IMR-90 (cell line): ENCODE data around the gene PTGR3. TPM values are rescaled to one million over a fixed set of nuclear protein-coding genes. Genes with fewer than 3 reads are reported as not detected.
A peak's percentile ranks its signal among the peaks of the same experiment; 100 is the strongest.

Experiments
- ATAC-seq: fragments of 200-7000 bp; cut with Tn5 transposase; 2 replicates; pipeline ENCODE4 v1.9.1; 2020; ENCODE audit warnings: low read depth, mild to moderate bottlenecking, moderate library complexity
- BruUV-seq: library from RNA; stranded (reverse); fragments of 400-500 nt; replicated peaks from 2 replicates; lab custom pipeline; 2021; lab: Mats Ljungman, UMichigan
- CTCF ChIA-PET: fragments of 300-600 bp; formaldehyde crosslinking; extraction: SDS; loops from one replicate; lab custom pipeline; 2021; ENCODE audit warnings: antibody characterized with exemption; lab: Yijun Ruan, JAX
- POLR2A ChIA-PET: fragments of 300-600 bp; sonication (Branson Sonifier 250); formaldehyde crosslinking; loops from one replicate; lab custom pipeline; 2022; ENCODE audit warnings: antibody characterized with exemption; ENCODE audit not compliant: unreplicated experiment; lab: Charles Lee
- DNase-seq: peaks from one replicate; pipeline ENCODE4 v3.0.0; 2013
- H2AFZ ChIP-seq: replicated peaks from 2 replicates; pipeline ENCODE3; 2013; ENCODE audit warnings: low read length, mild to moderate bottlenecking; ENCODE audit not compliant: poor library complexity
- H2AK5ac ChIP-seq: 2 replicates; pipeline ENCODE4 v1.6.1; 2013; ENCODE audit warnings: low read depth, low read length, inconsistent platforms
- H2AK9ac ChIP-seq: replicated peaks from 2 replicates; pipeline ENCODE3; 2013; ENCODE audit warnings: mild to moderate bottlenecking, low read depth, low read length, moderate library complexity; ENCODE audit not compliant: poor library complexity
- H2BK120ac ChIP-seq: 2 replicates; pipeline ENCODE4 v1.6.1; 2013; ENCODE audit warnings: low read depth, low read length, inconsistent platforms
- H2BK15ac ChIP-seq: 3 replicates; pipeline ENCODE4 v1.6.1; 2013; ENCODE audit warnings: low read depth, low read length, inconsistent platforms
- H2BK20ac ChIP-seq: 2 replicates; pipeline ENCODE4 v1.6.1; 2013; ENCODE audit warnings: low read depth, mild to moderate bottlenecking, inconsistent platforms, low read length, moderate library complexity
- H2BK5ac ChIP-seq: 2 replicates; pipeline ENCODE4 v1.6.1; 2013; ENCODE audit warnings: mild to moderate bottlenecking, low read depth, low read length, inconsistent platforms; ENCODE audit not compliant: poor library complexity, severe bottlenecking
- H3K14ac ChIP-seq: replicated peaks from 2 replicates; pipeline ENCODE4 v1.6.1; 2013; ENCODE audit warnings: low read depth, low read length, inconsistent platforms
- H3K18ac ChIP-seq: 2 replicates; pipeline ENCODE4 v1.6.1; 2013; ENCODE audit warnings: low read depth, low read length, control low read depth
- H3K23ac ChIP-seq: 2 replicates; pipeline ENCODE4 v1.6.1; 2013; ENCODE audit warnings: low read depth, low read length, inconsistent platforms
- H3K27ac ChIP-seq: 2 replicates; pipeline ENCODE4 v1.5.1; 2013; ENCODE audit warnings: mild to moderate bottlenecking, control low read depth, low read length; ENCODE audit not compliant: insufficient read depth
- H3K27me3 ChIP-seq: 2 replicates; pipeline ENCODE4 v1.6.1; 2013; ENCODE audit warnings: low read length; ENCODE audit not compliant: control insufficient read depth, insufficient read depth
- H3K36me3 ChIP-seq: 2 replicates; pipeline ENCODE4 v1.6.1; 2013; ENCODE audit warnings: low read length, mixed read lengths; ENCODE audit not compliant: control insufficient read depth, insufficient read depth
- H3K4ac ChIP-seq: 2 replicates; pipeline ENCODE4 v1.6.1; 2013; ENCODE audit warnings: low read depth, low read length, inconsistent platforms
- H3K4me1 ChIP-seq: 2 replicates; pipeline ENCODE4 v1.6.1; 2013; ENCODE audit warnings: low read length, mixed read lengths; ENCODE audit not compliant: control insufficient read depth, insufficient read depth
- H3K4me2 ChIP-seq: 2 replicates; pipeline ENCODE4 v1.6.1; 2013; ENCODE audit warnings: low read depth, mild to moderate bottlenecking, control low read depth, low read length, moderate library complexity
- H3K4me3 ChIP-seq: 2 replicates; pipeline ENCODE4 v1.5.1; 2013; ENCODE audit warnings: low read depth, mild to moderate bottlenecking, control low read depth, low read length, moderate library complexity; ENCODE audit not compliant: insufficient read depth
- H3K56ac ChIP-seq: 2 replicates; pipeline ENCODE4 v1.6.1; 2013; ENCODE audit warnings: low read length, inconsistent platforms; ENCODE audit not compliant: insufficient read depth; ENCODE audit errors: extremely low read depth
- H3K79me1 ChIP-seq, 2 experiments: 2 replicates each; pipeline ENCODE4 v1.6.1; 2013; ENCODE audit warnings: low read length in 2 of 2, inconsistent platforms in 1 of 2, low read depth in 1 of 2
- H3K9ac ChIP-seq: 2 replicates; pipeline ENCODE4 v1.6.1; 2013; ENCODE audit warnings: low read depth, low read length, control low read depth
- H3K9me1 ChIP-seq: 2 replicates; pipeline ENCODE4 v1.6.1; 2013; ENCODE audit warnings: low read length, inconsistent platforms; ENCODE audit not compliant: insufficient read depth
- H3K9me3 ChIP-seq: 2 replicates; pipeline ENCODE4 v1.6.1; 2013; ENCODE audit warnings: low read length; ENCODE audit not compliant: control insufficient read depth, insufficient read depth
- H4K20me1 ChIP-seq: 2 replicates; pipeline ENCODE4 v1.6.1; 2013; ENCODE audit warnings: low read length, inconsistent platforms; ENCODE audit not compliant: insufficient read depth
- H4K5ac ChIP-seq: 2 replicates; pipeline ENCODE4 v1.6.1; 2013; ENCODE audit warnings: mild to moderate bottlenecking, low read depth, low read length, control low read depth
- H4K8ac ChIP-seq, 2 experiments: 2 replicates each; pipeline ENCODE4 v1.6.1; 2013; ENCODE audit warnings: low read depth in 2 of 2, low read length in 2 of 2, control low read depth in 1 of 2, inconsistent platforms in 1 of 2
- H4K91ac ChIP-seq: 2 replicates; pipeline ENCODE4 v1.6.1; 2013; ENCODE audit warnings: low read depth, low read length, inconsistent platforms; ENCODE audit not compliant: insufficient read depth
- BHLHE40 ChIP-seq: fragments of 150-350 bp; IDR thresholded peaks from 2 replicates; pipeline ENCODE4 v1.6.1; 2016; ENCODE audit warnings: mild to moderate bottlenecking, low read depth, low read length
- CEBPB ChIP-seq: IDR thresholded peaks from 2 replicates; pipeline ENCODE4 v1.6.1; 2012; ENCODE audit warnings: low read depth, low read length, improper control_type of control experiment
- CHD1 ChIP-seq: IDR thresholded peaks from 2 replicates; pipeline ENCODE4 v1.6.1; 2012; ENCODE audit warnings: low read depth, low read length, improper control_type of control experiment
- CTCF ChIP-seq: conservative IDR thresholded peaks from 2 replicates; pipeline ENCODE4 v1.5.1; 2012; ENCODE audit warnings: mild to moderate bottlenecking, low read depth, low read length, improper control_type of control experiment
- ELK1 ChIP-seq: fragments of 150-350 bp; IDR thresholded peaks from 2 replicates; pipeline ENCODE4 v1.6.1; 2016; ENCODE audit warnings: low read depth, mild to moderate bottlenecking, low read length, moderate library complexity, borderline replicate concordance
- FOS ChIP-seq: fragments of 150-350 bp; IDR thresholded peaks from 2 replicates; pipeline ENCODE4 v1.6.1; 2016; ENCODE audit warnings: low read depth, low read length
- MAFK ChIP-seq: IDR thresholded peaks from 2 replicates; pipeline ENCODE4 v1.6.1; 2012; ENCODE audit warnings: low read depth, low read length, improper control_type of control experiment
- MAZ ChIP-seq: IDR thresholded peaks from 2 replicates; pipeline ENCODE4 v1.6.1; 2012; ENCODE audit warnings: low read depth, mild to moderate bottlenecking, low read length, improper control_type of control experiment, moderate library complexity, borderline replicate concordance
- MXI1 ChIP-seq: IDR thresholded peaks from 2 replicates; pipeline ENCODE4 v1.6.1; 2012; ENCODE audit warnings: low read depth, mild to moderate bottlenecking, low read length, moderate library complexity, borderline replicate concordance
- NFE2L2 ChIP-seq: fragments of 150-350 bp; IDR thresholded peaks from 2 replicates; pipeline ENCODE4 v1.6.1; 2016; ENCODE audit warnings: low read depth, mild to moderate bottlenecking, low read length
- POLR2A ChIP-seq: IDR thresholded peaks from 2 replicates; pipeline ENCODE4 v1.6.1; 2012; ENCODE audit warnings: mild to moderate bottlenecking, low read depth, low read length
- RAD21 ChIP-seq: IDR thresholded peaks from 2 replicates; pipeline ENCODE4 v1.6.1; 2012; ENCODE audit warnings: low read length, improper control_type of control experiment
- RCOR1 ChIP-seq: IDR thresholded peaks from 2 replicates; pipeline ENCODE4 v1.6.1; 2012; ENCODE audit warnings: mild to moderate bottlenecking, low read length, improper control_type of control experiment; ENCODE audit not compliant: insufficient replicate concordance
- RFX5 ChIP-seq: IDR thresholded peaks from 2 replicates; pipeline ENCODE4 v1.8.0; 2012; ENCODE audit warnings: low read depth, mild to moderate bottlenecking, low read length, moderate library complexity
- SMC3 ChIP-seq: fragments of 150-350 bp; IDR thresholded peaks from 2 replicates; pipeline ENCODE4 v1.6.1; 2016; ENCODE audit warnings: low read depth, mild to moderate bottlenecking, antibody characterized with exemption, low read length, moderate library complexity
- USF2 ChIP-seq: fragments of 150-350 bp; IDR thresholded peaks from 2 replicates; pipeline ENCODE4 v1.6.1; 2017; ENCODE audit warnings: mild to moderate bottlenecking, antibody characterized with exemption, low read length, low read depth
- dilution Hi-C: fragments of 300-500 bp; cut with HindIII; formaldehyde crosslinking; loops from one replicate; pipeline ENCODE4 v1.14.3; 2018; ENCODE audit warnings: low sequenced_read_pairs; ENCODE audit not compliant: unreplicated experiment
- in situ Hi-C: fragments of 300-500 bp; cut with MboI; formaldehyde crosslinking; loops from 3 replicates; pipeline ENCODE4 v1.14.3; 2019; ENCODE audit warnings: low sequenced_read_pairs, inconsistent platforms, mixed read lengths
- intact Hi-C: fragments of 100-400 bp; cut with micrococcal nuclease; formaldehyde crosslinking; loops from 2 replicates; pipeline ENCODE4 v1.10.0; 2022
- polyA plus RNA-seq, 3 experiments: library from polyadenylated mRNA; depleted of rRNA; stranded (reverse); fragments of >200 nt; gene quantifications; 2 replicates each; pipeline ENCODE4 v1.2.3, GENCODE V29; 2012; ENCODE audit warnings: low replicate concordance in 1 of 3
- total RNA-seq: library from RNA; depleted of rRNA; stranded (reverse); fragments of >200 nt; gene quantifications from 2 replicates; pipeline ENCODE4 v1.2.3, GENCODE V29; 2012

PTGR3 gene
- total and polyA plus RNA-seq, 2 of the 4 experiments (the other 2 are of a cell fraction): 16.1 to 26.4 TPM

DNA sequence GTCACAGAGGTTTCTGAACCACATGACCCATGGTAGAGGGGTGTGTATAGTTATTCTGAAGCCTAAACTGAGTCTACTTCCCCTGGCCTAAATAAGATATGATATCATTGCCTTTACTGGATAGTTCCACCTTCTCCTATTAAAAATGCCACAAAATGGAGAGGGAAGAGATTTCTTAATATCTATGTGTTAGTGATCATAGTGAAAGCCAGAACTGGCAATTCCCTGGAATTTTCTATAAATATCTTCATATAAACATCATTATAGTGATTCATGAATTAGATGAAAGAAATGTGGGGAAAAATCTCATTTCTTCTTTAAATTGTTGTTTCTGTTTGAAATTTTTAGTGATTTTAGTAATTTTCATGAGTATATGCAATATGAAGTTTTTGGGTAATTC, 47.4 kb upstream of the PTGR3 start:
- CTCF ChIA-PET: no interaction called here
- H3K4me1 ChIP-seq: peaks cover 5% of the 10 kb centered on the region
- H3K79me1 ChIP-seq: peaks cover 11 to 37% of the 10 kb centered on the region in 2 experiments
- H2AFZ ChIP-seq: no peak overlapping the region
- H2AK9ac ChIP-seq: no peak overlapping the region
- no peak overlapping the region for H4K5ac ChIP-seq
- H3K14ac ChIP-seq: peak overlapping the region; percentile 2; the same call in 1 of the 2 replicates
- no peak overlapping the region for H4K8ac ChIP-seq
- TF ChIP-seq FOS (no peak), ELK1 (no peak), SMC3 (no peak), NFE2L2 (no peak), MAFK (no peak), MXI1 (no peak), RAD21 (no peak), CEBPB (no peak), RFX5 (no peak), MAZ (no peak), BHLHE40 (no peak), RCOR1 (no peak), USF2 (no peak), CHD1 (no peak), CTCF (no peak), POLR2A (no peak)
- in situ Hi-C loops: no loop called here
- no peak overlapping the region for H2BK120ac ChIP-seq
- H3K9ac ChIP-seq: no peak overlapping the region
- no peak overlapping the region for H3K27ac ChIP-seq
- no peak overlapping the region for H3K4me2 ChIP-seq
- peak overlapping the region; percentile 64; the same call in 1 of the 2 replicates for H3K23ac ChIP-seq
- H3K4me3 ChIP-seq: no peak overlapping the region
- H3K4ac ChIP-seq: no peak overlapping the region
- intact Hi-C loops: no loop called here
- dilution Hi-C loops: no loop called here
- H3K27me3 ChIP-seq: no peaks in the 10 kb centered on the region
- DNase-seq (peak; percentile 45), ATAC-seq (peak; percentile 51; the same call in 1 of the 2 replicates)
- H3K56ac ChIP-seq: no peak overlapping the region
- H2BK5ac ChIP-seq: no peak overlapping the region
- POLR2A ChIA-PET: no interaction called here
- no peaks in the 10 kb centered on the region for H3K9me3 ChIP-seq
- H2AK5ac ChIP-seq: no peak overlapping the region
- no peak overlapping the region for H2BK20ac ChIP-seq
- H3K36me3 ChIP-seq: no peaks in the 10 kb centered on the region
- no peaks in the 10 kb centered on the region for H4K20me1 ChIP-seq
- H2BK15ac ChIP-seq: no peak overlapping the region
- no peak overlapping the region for H3K18ac ChIP-seq
- no peak overlapping the region for H4K91ac ChIP-seq
- BruUV-seq: no TSS peak
- H3K9me1 ChIP-seq: no peaks in the 10 kb centered on the region
